Activated naive CD4-positive, alpha-beta T cell treated with anti-CD3 and anti-CD28 coated beads, Interleukin-2, amount 50 U/mL, for 72 hours (primary cell): ENCODE measurements around the gene STAT6. TPM values are rescaled to one million over a fixed set of nuclear protein-coding genes. Genes with fewer than 3 reads are reported as not detected.

Source experiments
- ATAC-seq, 2 donors: fragments of 150-1000 bp; cut with Tn5 transposase; 2 replicates each; pipeline ENCODE4 v1.10.0; 2021; ENCODE audit warnings: mild to moderate bottlenecking in 2 of 2, moderate library complexity in 2 of 2
- DNase-seq, 2 donors: peaks; one replicate each; pipeline ENCODE4 v3.0.0; 2021 to 2022; ENCODE audit warnings: low spot score in 2 of 2
- H3K27ac Mint-ChIP-seq, 2 donors: one replicate each; pipeline ENCODE4 v1.8.0; 2022; ENCODE audit warnings: mild to moderate bottlenecking in 2 of 2, mixed read lengths in 2 of 2
- H3K36me3 Mint-ChIP-seq, 2 donors: one replicate each; pipeline ENCODE4 v1.8.0; 2022; ENCODE audit warnings: mixed read lengths in 2 of 2
- H3K9me3 Mint-ChIP-seq, 2 donors: one replicate each; pipeline ENCODE4 v1.8.0; 2022; ENCODE audit warnings: mixed read lengths in 2 of 2
- total RNA-seq, 2 donors: library from RNA; stranded (reverse); gene quantifications; one replicate each; pipeline ENCODE4 v1.2.3, GENCODE V29; 2022

The STAT6 gene
- total RNA-seq, 2 donors from 2014 or later, result 213 to 283 TPM

DNA sequence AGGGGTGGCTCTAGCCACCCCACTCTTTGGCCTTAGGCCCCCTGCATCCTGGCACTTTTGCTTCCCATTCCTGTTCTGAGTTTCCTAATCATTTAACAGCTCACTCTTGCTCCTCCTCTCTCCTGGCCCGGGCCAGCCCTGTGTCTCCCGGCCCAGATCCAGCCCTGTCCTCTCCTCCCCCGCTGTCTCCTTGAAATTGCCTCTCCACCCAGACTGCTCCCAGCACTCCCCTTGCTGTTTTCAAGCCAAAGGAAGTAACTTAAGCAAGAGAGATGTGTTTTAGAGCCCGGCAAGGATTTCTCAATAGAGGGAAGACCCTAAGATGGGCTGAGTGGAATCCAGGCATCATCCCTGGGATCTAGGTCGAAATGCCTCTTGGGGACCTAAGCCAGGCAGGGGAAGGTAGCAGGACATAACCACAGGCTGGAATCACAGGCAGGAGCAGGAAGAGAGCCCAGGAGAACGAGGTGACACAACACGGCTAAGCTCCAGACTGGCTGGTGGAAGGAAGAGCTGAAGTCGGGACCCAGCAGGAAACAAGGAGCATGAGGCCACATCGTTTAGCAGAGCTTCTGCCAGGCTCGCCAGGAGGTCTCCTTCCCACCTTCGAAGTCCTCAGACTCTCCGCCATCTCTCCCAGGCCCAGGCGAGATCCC is 38.2 kb upstream of the STAT6 start:
- DNase-seq (no peak), ATAC-seq (no peak)
- Mint-ChIP-seq H3K36me3 (no peaks in the 10 kb centered on the region), H3K9me3 (no peaks in the 10 kb centered on the region), H3K27ac (peak overlapping the region in 1 of 2 donors; percentile 72)

DNA sequence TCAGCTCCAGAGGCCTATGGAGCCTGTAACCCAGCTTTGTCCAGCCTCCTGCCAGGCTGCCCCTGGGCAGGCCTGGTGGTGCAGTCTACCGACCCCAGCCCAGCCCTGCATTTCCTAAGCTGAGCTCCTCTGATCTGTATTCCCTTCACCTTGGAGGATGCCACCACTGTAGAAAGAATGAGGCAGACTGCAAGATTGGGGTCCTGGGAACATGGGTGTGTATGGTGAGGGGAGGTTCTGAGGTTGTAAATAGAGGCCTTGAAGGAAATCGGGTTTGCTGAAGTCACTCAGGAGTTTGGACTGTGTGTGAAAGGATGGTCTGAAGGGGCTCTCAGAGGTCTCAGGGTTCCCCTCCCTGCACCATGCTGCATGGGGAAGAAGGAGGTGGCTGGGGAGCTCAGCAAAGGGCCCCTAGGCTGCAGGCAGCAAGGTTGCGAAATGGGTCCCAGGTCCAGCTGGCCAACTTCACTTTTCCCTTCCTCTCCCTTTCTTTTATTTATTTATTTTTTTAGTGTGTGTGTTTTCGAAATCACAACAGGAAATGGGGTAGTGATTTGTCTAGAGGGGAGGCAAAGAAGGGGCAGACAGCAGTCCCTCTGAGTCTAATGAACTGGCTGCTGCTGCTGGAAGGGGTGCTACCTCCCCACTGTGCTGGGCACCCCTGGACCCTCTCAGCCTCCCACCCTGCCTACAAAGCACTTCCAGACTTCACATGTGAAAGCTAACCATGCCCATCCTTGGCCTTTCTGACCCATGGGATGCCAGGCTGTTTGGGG is 37.5 kb upstream of the STAT6 start:
- DNase-seq (no peak), ATAC-seq (no peak)
- Mint-ChIP-seq H3K27ac (no peak overlapping the region), H3K36me3 (no peaks in the 10 kb centered on the region), H3K9me3 (no peaks in the 10 kb centered on the region)

GRCh38 chr12:57146961-57147944 is 36.1 kb upstream of the STAT6 start, which contains the start of gene LRP1-AS:
LRP1-AS (minus strand) TSS chr12:57147619.
- DNase-seq, result no peak
- peak within 1 kb of the TSS in 1 of 2 donors; percentile 53 for H3K27ac Mint-ChIP-seq
- H3K36me3 Mint-ChIP-seq, result no peaks in the 10 kb centered on the region
- no peak for ATAC-seq
- no peaks in the 10 kb centered on the region for H3K9me3 Mint-ChIP-seq

DNA sequence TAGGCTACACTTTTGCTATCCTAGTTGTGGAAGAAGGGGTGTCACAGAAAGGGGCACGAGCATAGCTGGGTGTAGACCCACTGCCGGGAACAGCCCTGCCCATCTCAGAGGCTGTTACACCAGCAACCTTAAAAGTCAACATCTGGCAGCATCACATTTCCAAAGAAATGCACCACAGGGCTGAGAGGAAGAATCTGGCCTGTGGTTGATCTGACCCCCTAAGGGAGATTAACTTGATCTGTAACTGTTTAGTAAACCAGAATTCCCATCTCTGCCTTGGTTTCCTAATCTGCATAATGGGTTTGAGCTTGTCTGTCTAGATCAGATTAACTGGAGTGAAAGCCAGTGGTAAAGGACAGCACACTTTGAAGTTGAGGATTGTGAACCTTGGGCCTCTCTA is 34.9 kb upstream of the STAT6 start:
- ATAC-seq (no peak), DNase-seq (no peak)
- Mint-ChIP-seq H3K27ac (peak overlapping the region in 1 of 2 donors; percentile 77), H3K36me3 (no peaks in the 10 kb centered on the region), H3K9me3 (no peaks in the 10 kb centered on the region)

DNA sequence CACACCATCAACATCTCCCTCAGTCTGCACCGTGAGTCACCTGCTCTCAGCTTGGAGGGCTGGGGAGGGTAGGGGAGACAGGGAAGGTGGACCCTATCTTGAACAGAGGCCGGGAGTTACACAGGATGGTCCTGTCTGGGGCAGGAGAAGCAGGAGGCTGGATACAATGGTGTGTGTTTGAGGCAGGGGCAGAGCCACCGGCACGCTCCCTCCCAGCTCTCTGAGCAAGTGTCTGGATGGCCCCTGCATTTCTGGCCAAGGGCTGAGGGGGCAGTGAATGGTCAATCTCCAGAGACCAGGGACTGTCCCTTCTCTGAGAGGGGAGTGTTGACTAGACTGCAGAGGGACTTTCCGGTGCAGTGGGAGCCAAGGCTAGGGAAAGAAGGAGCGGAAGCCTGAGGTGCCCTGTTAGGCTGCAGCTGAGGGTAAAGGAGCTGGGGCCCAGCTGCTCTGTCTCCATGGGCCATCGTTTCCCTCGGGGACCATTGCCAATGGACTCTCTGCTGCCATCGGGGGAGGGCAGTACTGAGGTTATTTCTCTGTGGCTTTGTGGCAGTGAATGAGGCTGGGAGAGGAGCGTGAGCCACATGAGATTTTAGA is 34.4 kb upstream of the STAT6 start:
- DNase-seq (no peak), ATAC-seq (no peak)
- Mint-ChIP-seq H3K36me3 (no peaks in the 10 kb centered on the region), H3K9me3 (no peaks in the 10 kb centered on the region), H3K27ac (peak overlapping the region; percentile 33 to 77)

GRCh38 chr12:57143454-57143853 is 32.3 kb upstream of the STAT6 start:
- Mint-ChIP-seq H3K27ac (no peak overlapping the region), H3K36me3 (no peaks in the 10 kb centered on the region), H3K9me3 (no peaks in the 10 kb centered on the region)
- peak; percentile 47 to 62 for ATAC-seq
- no peak for DNase-seq

DNA sequence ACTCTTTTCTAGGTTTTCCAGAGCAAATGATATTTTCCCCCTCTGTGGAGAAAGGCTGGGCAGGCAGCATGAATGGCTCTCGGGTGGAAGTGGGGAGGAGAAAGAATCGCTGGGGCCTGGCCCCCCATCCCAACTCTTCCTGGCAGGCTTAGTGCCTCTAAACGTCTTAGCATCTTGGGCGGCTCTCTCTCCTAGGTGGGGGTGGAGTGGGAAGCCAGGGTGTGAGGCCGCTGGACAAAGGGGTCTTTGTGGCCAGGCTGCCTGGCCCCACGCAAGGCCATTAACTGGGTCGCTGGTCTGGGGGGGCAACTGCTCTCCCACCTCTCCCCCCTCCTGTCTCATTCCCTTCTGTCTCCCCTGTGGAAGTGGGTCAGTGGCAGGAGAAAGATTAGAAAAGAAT is 31.6 kb upstream of the STAT6 start:
- Mint-ChIP-seq H3K27ac (no peak overlapping the region), H3K9me3 (no peaks in the 10 kb centered on the region)

DNA sequence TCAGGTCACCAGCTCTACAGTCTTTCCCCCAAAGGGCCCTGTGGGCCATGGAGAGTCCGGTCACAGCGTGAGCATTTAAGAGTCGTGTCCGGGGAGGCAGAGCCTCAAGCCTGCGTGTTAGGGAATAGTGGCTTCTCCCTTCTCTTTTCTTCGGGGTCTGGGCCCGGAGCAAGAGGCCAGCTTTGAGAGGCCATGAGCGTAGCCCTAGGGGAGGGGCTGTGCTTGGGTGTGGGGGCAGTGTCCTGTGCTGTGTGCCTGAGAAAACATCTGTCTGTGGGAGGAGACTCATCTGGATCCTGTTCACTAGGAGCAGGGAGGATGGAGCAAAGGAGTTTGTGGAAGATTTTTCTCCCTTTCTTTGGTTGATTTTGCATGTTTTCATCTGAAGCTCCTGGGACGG is 31.0 kb upstream of the STAT6 start:
- no peaks in the 10 kb centered on the region for H3K9me3 Mint-ChIP-seq
- ATAC-seq (no peak), DNase-seq (no peak)
- peak overlapping the region in 1 of 2 donors; percentile 31 for H3K27ac Mint-ChIP-seq
- H3K36me3 Mint-ChIP-seq, result no peaks in the 10 kb centered on the region

More for the DNA sequence above, 31.6 kb upstream of the STAT6 start:
- H3K36me3 Mint-ChIP-seq, result no peaks in the 10 kb centered on the region
- ATAC-seq (no peak), DNase-seq (no peak)

GRCh38 chr12:57141249-57141648 is 30.1 kb upstream of the STAT6 start:
- H3K36me3 Mint-ChIP-seq, result no peaks in the 10 kb centered on the region
- DNase-seq, result no peak
- no peaks in the 10 kb centered on the region for H3K9me3 Mint-ChIP-seq
- no peak for ATAC-seq
- H3K27ac Mint-ChIP-seq, result no peak overlapping the region

DNA sequence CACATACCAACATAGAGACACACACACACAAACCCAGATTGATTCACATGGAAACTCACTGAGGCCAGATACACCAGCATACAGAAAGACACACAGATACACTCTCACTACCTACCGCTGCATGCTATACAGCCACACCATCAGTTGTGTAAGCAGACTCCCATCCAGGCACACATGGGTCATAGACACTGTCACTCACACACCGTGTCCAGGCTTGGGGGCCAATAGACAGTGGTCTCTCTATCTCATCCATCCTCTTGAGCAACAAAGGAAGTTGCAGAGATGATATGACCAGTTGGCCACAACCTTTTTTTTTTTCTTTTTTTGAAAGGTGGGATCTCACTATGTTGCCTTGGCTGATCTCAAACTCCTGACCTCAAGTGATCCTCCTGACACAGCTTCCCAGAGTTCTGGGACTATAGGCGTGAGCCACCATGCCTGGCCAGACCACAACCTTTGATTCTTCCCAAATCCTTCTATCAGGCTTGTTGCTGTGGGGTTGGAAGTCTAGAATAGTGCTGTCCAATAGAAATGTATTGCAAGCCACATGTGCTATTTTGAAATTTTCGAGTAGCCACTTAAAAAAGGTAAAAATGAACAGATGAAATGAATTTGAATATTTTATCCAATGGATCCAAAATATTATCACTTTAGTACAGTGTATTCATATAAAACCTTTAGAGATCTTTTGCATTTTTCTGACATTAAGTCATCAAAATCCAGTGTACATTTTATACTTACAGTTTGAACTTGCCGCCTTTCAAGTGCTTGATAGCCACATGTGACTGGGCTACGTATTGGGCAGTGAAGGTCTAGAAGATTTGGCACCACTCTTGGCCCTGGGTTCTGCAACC is 28.9 kb upstream of the STAT6 start:
- ATAC-seq (no peak), DNase-seq (no peak)
- no peaks in the 10 kb centered on the region for H3K36me3 Mint-ChIP-seq
- no peaks in the 10 kb centered on the region for H3K9me3 Mint-ChIP-seq
- H3K27ac Mint-ChIP-seq, result no peak overlapping the region

DNA sequence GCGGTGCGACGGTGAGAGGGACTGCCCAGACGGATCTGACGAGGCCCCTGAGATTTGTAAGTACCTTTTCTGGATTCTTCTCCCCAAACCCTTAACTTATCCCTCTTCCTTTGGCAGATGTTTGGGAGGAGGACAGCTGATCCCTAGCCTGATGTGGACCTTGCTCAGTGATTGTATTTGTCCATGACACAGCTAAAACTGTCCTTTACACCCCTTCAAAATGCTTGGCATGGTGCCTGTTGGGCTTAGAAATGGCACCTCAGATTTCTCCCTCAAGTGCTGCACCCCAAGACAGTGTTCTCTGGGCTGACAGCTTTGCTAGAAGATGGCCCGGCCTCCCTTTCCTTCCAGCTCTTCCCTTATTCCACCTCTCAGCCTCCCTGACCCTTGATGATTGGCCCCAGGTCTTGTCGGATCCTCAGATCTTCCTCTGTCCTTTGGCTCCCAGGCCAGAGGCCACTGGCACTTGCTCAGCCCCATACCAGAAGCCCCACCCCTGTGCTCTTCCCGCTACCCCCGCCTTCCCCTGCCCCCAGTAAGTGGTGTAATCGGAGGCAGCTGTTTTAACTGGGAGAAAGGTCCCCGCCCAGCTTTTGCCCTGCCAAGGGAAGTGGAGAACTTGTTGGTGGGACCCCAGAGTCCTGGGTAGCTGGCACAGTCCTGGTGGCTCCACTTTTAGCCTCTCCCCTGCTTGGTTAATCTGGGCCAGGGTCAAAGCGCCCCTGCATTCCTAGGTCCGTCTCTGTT is 27.5 kb upstream of the STAT6 start:
- H3K27ac Mint-ChIP-seq, result no peak overlapping the region
- no peaks in the 10 kb centered on the region for H3K9me3 Mint-ChIP-seq
- no peaks in the 10 kb centered on the region for H3K36me3 Mint-ChIP-seq
- ATAC-seq (no peak), DNase-seq (no peak)

GRCh38 chr12:57135527-57136326 is 24.6 kb upstream of the STAT6 start:
- Mint-ChIP-seq H3K36me3 (no peaks in the 10 kb centered on the region), H3K27ac (no peak overlapping the region), H3K9me3 (no peaks in the 10 kb centered on the region)
- ATAC-seq, result no peak
- DNase-seq, result no peak

GRCh38 chr12:57134949-57135348 is 23.8 kb upstream of the STAT6 start:
- Mint-ChIP-seq H3K9me3 (no peaks in the 10 kb centered on the region), H3K27ac (peak overlapping the region in 1 of 2 donors; percentile 21), H3K36me3 (no peaks in the 10 kb centered on the region)
- ATAC-seq (no peak), DNase-seq (no peak)

- DNase-seq (no peak), ATAC-seq (no peak)
- Mint-ChIP-seq H3K27ac (no peak overlapping the region), H3K36me3 (no peaks in the 10 kb centered on the region), H3K9me3 (no peaks in the 10 kb centered on the region)
Measured at GRCh38 chr12:57133916-57134315, 22.8 kb upstream of the STAT6 start.
